ENCODE results near the gene TGM4.
"Not testable (repeated sequence)": the region's sequence is repeated elsewhere in the genome, so short reads cannot be mapped to it uniquely, and the experiment has no call there.

The TGM4 gene

GRCh38 chr3:44874308-44874707 is at the start of gene TGM4:
TSS of gene TGM4 (plus strand) at chr3:44874608. CDS start at chr3:44874679, 71 bp downstream.
- DNase-seq, result no peak

- DNase-seq, result peak; percentile 4 to 35 (median 17)
Measured at GRCh38 chr3:44825264-44825925, 49.0 kb upstream of the TGM4 start.

- no peak for DNase-seq
Measured at GRCh38 chr3:44827196-44827595, 47.2 kb upstream of the TGM4 start.

- DNase-seq, result no peak
Measured at GRCh38 chr3:44831232-44831631, 43.2 kb upstream of the TGM4 start.

GRCh38 chr3:44832032-44832431 is 42.4 kb upstream of the TGM4 start:
- no peak for DNase-seq

- no peak for DNase-seq
Measured at GRCh38 chr3:44832965-44833364, 41.4 kb upstream of the TGM4 start.

GRCh38 chr3:44833394-44833793 is 41.0 kb upstream of the TGM4 start:
- no peak for DNase-seq

GRCh38 chr3:44835684-44836083 is 38.7 kb upstream of the TGM4 start:
- no peak for DNase-seq

GRCh38 chr3:44842376-44842775 is 32.0 kb upstream of the TGM4 start:
- DNase-seq, result no peak

- no peak for DNase-seq
Measured at GRCh38 chr3:44845528-44846520, 28.6 kb upstream of the TGM4 start.

GRCh38 chr3:44848634-44849033 is 25.8 kb upstream of the TGM4 start:
- no peak for DNase-seq

- DNase-seq, result not testable (repeated sequence)
Measured at GRCh38 chr3:44856663-44857062, 17.7 kb upstream of the TGM4 start.

GRCh38 chr3:44860117-44860516 is 14.3 kb upstream of the TGM4 start:
- no peak for DNase-seq

GRCh38 chr3:44861412-44862225 is 12.8 kb upstream of the TGM4 start, which contains the start of gene TMEM42:
TSS of gene TMEM42 (plus strand) at chr3:44861912. CDS start at chr3:44861925, 13 bp downstream.
- peak; percentile 89 to 96 (median 95) for DNase-seq

- peak in 1 of 3 donors; percentile 20 for DNase-seq
Measured at GRCh38 chr3:44862226-44862637, 12.2 kb upstream of the TGM4 start.

GRCh38 chr3:44865272-44866035 is 9.0 kb upstream of the TGM4 start:
- no peak for DNase-seq

- no peak for DNase-seq
Measured at GRCh38 chr3:44867421-44868111, 6.8 kb upstream of the TGM4 start.

GRCh38 chr3:44870375-44871061 is 3.9 kb upstream of the TGM4 start:
- no peak for DNase-seq

GRCh38 chr3:44875596-44875995 is 1.2 kb downstream of the TGM4 start:
- no peak for DNase-seq

GRCh38 chr3:44877333-44877732 is 2.9 kb downstream of the TGM4 start:
- DNase-seq, result no peak

GRCh38 chr3:44880284-44880683 is 5.9 kb downstream of the TGM4 start:
- no peak for DNase-seq
